Measurements from ENCODE around the gene LPAR2.

LPAR2 gene

GRCh38 chr19:19595171-19595701 lies 32.8 kb downstream of the LPAR2 start:
- Histone ChIP-seq H3K9me2 (replicated peaks; ENCODE audit: low read depth, low read length) (no peaks in the 10 kb centered on the region), H4K20me1 (ENCODE audit: insufficient read depth, low read length, poor library complexity, severe bottlenecking) (no peaks in the 10 kb centered on the region), H3F3A (ENCODE audit: low read depth) (no peaks in the 10 kb centered on the region), H3K9me3 (ENCODE audit: insufficient read depth, low read depth, low read length) (no peaks in the 10 kb centered on the region), H3K4me2 (ENCODE audit: low read depth, low read length, poor library complexity, severe bottlenecking) (no peak overlapping the region), H2AFZ (ENCODE audit: low read length) (no peak overlapping the region), H3K4me3 (ENCODE audit: low read length, poor library complexity, severe bottlenecking) (no peak overlapping the region), H3K4me1 (ENCODE audit: insufficient read depth, low read length, poor library complexity, severe bottlenecking) (no peaks in the 10 kb centered on the region), H3K79me2 (ENCODE audit: insufficient read depth, low read length) (no peaks in the 10 kb centered on the region), H3K9ac (ENCODE audit: low read depth, low read length, poor library complexity, severe bottlenecking) (no peak overlapping the region), H3K36me3 (ENCODE audit: insufficient read depth, low read length) (no peaks in the 10 kb centered on the region), H3K27me3 (ENCODE audit: insufficient read depth, low read length, poor library complexity, severe bottlenecking) (no peaks in the 10 kb centered on the region)
- TF ChIP-seq EZH2phosphoT487 (IDR thresholded peaks at IDR 0.05; ENCODE audit: borderline replicate concordance) (no peak), CTCF (conservative IDR thresholded peaks at IDR 0.05; ENCODE audit: low read length) (no peak)

GRCh38 chr19:19594381-19594780 lies 33.6 kb downstream of the LPAR2 start:
- Histone ChIP-seq H3K79me2 (ENCODE audit: insufficient read depth, low read length) (no peaks in the 10 kb centered on the region), H3K4me2 (ENCODE audit: low read depth, low read length, poor library complexity, severe bottlenecking) (no peak overlapping the region), H2AFZ (ENCODE audit: low read length) (no peak overlapping the region), H3K4me1 (ENCODE audit: insufficient read depth, low read length, poor library complexity, severe bottlenecking) (no peaks in the 10 kb centered on the region), H3K36me3 (ENCODE audit: insufficient read depth, low read length) (no peaks in the 10 kb centered on the region), H4K20me1 (ENCODE audit: insufficient read depth, low read length, poor library complexity, severe bottlenecking) (no peaks in the 10 kb centered on the region), H3K9me2 (replicated peaks; ENCODE audit: low read depth, low read length) (no peaks in the 10 kb centered on the region), H3K4me3 (ENCODE audit: low read length, poor library complexity, severe bottlenecking) (no peak overlapping the region), H3K9me3 (ENCODE audit: insufficient read depth, low read depth, low read length) (no peaks in the 10 kb centered on the region), H3K9ac (ENCODE audit: low read depth, low read length, poor library complexity, severe bottlenecking) (no peak overlapping the region), H3F3A (ENCODE audit: low read depth) (no peaks in the 10 kb centered on the region), H3K27me3 (ENCODE audit: insufficient read depth, low read length, poor library complexity, severe bottlenecking) (no peaks in the 10 kb centered on the region)
- TF ChIP-seq CTCF (conservative IDR thresholded peaks at IDR 0.05; ENCODE audit: low read length) (no peak), EZH2phosphoT487 (IDR thresholded peaks at IDR 0.05; ENCODE audit: borderline replicate concordance) (no peak)

GRCh38 chr19:19592690-19593089 lies 35.3 kb downstream of the LPAR2 start:
- H3K4me2 ChIP-seq (ENCODE audit: low read depth, low read length, poor library complexity, severe bottlenecking) = no peak overlapping the region
- no peaks in the 10 kb centered on the region for H3K27me3 ChIP-seq (ENCODE audit: insufficient read depth, low read length, poor library complexity, severe bottlenecking)
- no peaks in the 10 kb centered on the region for H3K36me3 ChIP-seq (ENCODE audit: insufficient read depth, low read length)
- no peak overlapping the region for H2AFZ ChIP-seq (ENCODE audit: low read length)
- H3K4me1 ChIP-seq (ENCODE audit: insufficient read depth, low read length, poor library complexity, severe bottlenecking) = no peaks in the 10 kb centered on the region
- no peaks in the 10 kb centered on the region for H4K20me1 ChIP-seq (ENCODE audit: insufficient read depth, low read length, poor library complexity, severe bottlenecking)
- no peaks in the 10 kb centered on the region for H3K79me2 ChIP-seq (ENCODE audit: insufficient read depth, low read length)
- no peaks in the 10 kb centered on the region for H3K9me3 ChIP-seq (ENCODE audit: insufficient read depth, low read depth, low read length)
- no peak overlapping the region for H3K9ac ChIP-seq (ENCODE audit: low read depth, low read length, poor library complexity, severe bottlenecking)
- H3F3A ChIP-seq (ENCODE audit: low read depth) = no peaks in the 10 kb centered on the region
- no peak for TF ChIP-seq CTCF (conservative IDR thresholded peaks at IDR 0.05; ENCODE audit: low read length)
- no peak for TF ChIP-seq EZH2phosphoT487 (IDR thresholded peaks at IDR 0.05; ENCODE audit: borderline replicate concordance)
- H3K9me2 ChIP-seq (replicated peaks; ENCODE audit: low read depth, low read length) = no peaks in the 10 kb centered on the region
- no peak overlapping the region for H3K4me3 ChIP-seq (ENCODE audit: low read length, poor library complexity, severe bottlenecking)
